Measurements from ENCODE around the gene TRMO. TPM values are rescaled to one million over a fixed set of nuclear protein-coding genes. Genes with fewer than 3 reads are reported as not detected.

The TRMO gene
- total RNA-seq, 1 experiment from 2014 or later: 8.6 TPM

DNA sequence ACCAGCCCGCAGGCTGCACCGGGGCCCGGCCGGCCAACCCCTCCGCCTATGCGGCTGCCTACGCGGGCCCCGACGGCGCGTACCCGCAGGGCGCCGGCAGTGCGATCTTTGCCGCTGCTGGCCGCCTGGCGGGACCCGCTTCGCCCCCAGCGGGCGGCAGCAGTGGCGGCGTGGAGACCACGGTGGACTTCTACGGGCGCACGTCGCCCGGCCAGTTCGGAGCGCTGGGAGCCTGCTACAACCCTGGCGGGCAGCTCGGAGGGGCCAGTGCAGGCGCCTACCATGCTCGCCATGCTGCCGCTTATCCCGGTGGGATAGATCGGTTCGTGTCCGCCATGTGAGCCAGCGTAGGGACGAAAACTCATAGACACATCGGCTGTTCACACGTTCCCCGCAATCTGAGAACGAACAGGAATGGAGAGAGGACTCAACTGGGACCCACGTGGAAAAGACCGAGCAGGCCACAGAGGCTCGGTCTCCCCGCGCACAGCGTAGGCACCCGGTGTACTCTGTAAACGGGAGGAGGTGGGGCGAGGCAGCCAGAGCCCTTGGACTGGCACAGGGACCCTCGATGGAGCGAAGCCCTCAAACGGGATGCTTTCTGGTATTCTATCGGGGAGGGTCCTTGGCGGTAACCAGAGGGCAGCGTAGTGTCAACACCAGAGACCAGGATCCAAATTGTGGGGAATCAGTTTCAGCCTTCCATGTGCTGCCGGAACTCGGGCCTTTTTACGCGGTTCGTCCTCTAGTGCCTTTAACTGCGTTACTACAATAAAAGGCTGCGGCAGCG is 67.4 kb downstream of the TRMO start:
- Histone ChIP-seq H3K27ac (ENCODE audit: insufficient read length, low read depth, low read length) (no peak overlapping the region), H2AFZ (ENCODE audit: low read length) (no peak overlapping the region), H3K4ac (ENCODE audit: low read depth, low read length) (no peak overlapping the region), H2BK15ac (ENCODE audit: low read depth, low read length) (no peak overlapping the region), H3K4me2 (ENCODE audit: insufficient read depth, insufficient read length, low read length) (peak overlapping the region; percentile 28), H4K5ac (ENCODE audit: insufficient read length, low read depth, low read length) (no peak overlapping the region), H3T11ph (ENCODE audit: low read length) (no peak overlapping the region), H2BK12ac (ENCODE audit: insufficient read length, low read depth, low read length) (no peak overlapping the region), H2AK5ac (ENCODE audit: insufficient read length, low read length) (no peak overlapping the region), H3K23me2 (ENCODE audit: insufficient read length, low read depth, low read length, poor library complexity, severe bottlenecking) (peaks cover 10% of the 10 kb centered on the region), H3K9me3 (ENCODE audit: control insufficient read depth, low read depth, low read length) (no peaks in the 10 kb centered on the region), H3K4me1 (ENCODE audit: insufficient read depth, low read length) (no peaks in the 10 kb centered on the region; the same call in 1 of the 2 replicates), H3K14ac (ENCODE audit: insufficient read depth, low read length) (no peak overlapping the region), H2BK5ac (ENCODE audit: insufficient read length, low read length) (no peak overlapping the region), H2BK120ac (ENCODE audit: low read depth, low read length, poor library complexity, severe bottlenecking) (no peak overlapping the region), H3K79me1 (ENCODE audit: insufficient read depth, low read depth, low read length, poor library complexity, severe bottlenecking) (no peaks in the 10 kb centered on the region), H4K91ac (ENCODE audit: insufficient read length, low read depth, low read length) (no peak overlapping the region), H3K9ac (ENCODE audit: extremely low read depth, insufficient read length, low read length) (no peak overlapping the region), H2BK20ac (ENCODE audit: low read depth, low read length, poor library complexity, severe bottlenecking) (no peak overlapping the region), H3K23ac (ENCODE audit: insufficient read length, low read depth, low read length) (no peak overlapping the region), H3K56ac (ENCODE audit: insufficient read length, low read depth, low read length) (no peak overlapping the region), H4K8ac (replicated peaks; ENCODE audit: insufficient read length, low read depth, low read length) (no peak overlapping the region), H4K20me1 (ENCODE audit: control insufficient read depth, insufficient read depth, insufficient read length) (no peaks in the 10 kb centered on the region), H3K18ac (ENCODE audit: insufficient read length, low read depth, low read length) (no peak overlapping the region), H3K27me3 (ENCODE audit: insufficient read depth, low read length) (peaks cover 93% of the 10 kb centered on the region), H3K79me2 (ENCODE audit: insufficient read depth, low read length) (no peaks in the 10 kb centered on the region)
- Mint-ChIP-seq H3K4me1 (peaks cover 18 to 30% of the 10 kb centered on the region in 2 experiments), H3K9me3 (0 out of 5 replicates have a peak, but pooled peaks cover 3% of the 10 kb centered on the region in 2 experiments), H3K4me3 (peak overlapping the region in 1 of 2 experiments; percentile 57; a peak in 3 of 5 replicates), H3K27me3 (ENCODE audit: low read depth) (peaks cover 93% of the 10 kb centered on the region), H3K27ac (no peak overlapping the region), H3K36me3 (ENCODE audit: insufficient read depth in 1 of 3, low read depth in 3 of 3) (peaks cover 0 to 1% (median 0%) of the 10 kb centered on the region in 3 experiments; a peak in 3 of 7 replicates)
- no peak for DNase-seq
- TF ChIP-seq, protein P1, sequence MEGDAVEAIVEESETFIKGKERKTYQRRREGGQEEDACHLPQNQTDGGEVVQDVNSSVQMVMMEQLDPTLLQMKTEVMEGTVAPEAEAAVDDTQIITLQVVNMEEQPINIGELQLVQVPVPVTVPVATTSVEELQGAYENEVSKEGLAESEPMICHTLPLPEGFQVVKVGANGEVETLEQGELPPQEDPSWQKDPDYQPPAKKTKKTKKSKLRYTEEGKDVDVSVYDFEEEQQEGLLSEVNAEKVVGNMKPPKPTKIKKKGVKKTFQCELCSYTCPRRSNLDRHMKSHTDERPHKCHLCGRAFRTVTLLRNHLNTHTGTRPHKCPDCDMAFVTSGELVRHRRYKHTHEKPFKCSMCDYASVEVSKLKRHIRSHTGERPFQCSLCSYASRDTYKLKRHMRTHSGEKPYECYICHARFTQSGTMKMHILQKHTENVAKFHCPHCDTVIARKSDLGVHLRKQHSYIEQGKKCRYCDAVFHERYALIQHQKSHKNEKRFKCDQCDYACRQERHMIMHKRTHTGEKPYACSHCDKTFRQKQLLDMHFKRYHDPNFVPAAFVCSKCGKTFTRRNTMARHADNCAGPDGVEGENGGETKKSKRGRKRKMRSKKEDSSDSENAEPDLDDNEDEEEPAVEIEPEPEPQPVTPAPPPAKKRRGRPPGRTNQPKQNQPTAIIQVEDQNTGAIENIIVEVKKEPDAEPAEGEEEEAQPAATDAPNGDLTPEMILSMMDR (conservative IDR thresholded peaks at IDR 0.05): no peak
- no CpG with 5 or more reads among the region's 71 CpGs for WGBS (ENCODE audit: extremely low coverage, insufficient read length, low lambda C conversion rate)

Other genes with a start within 250 kb of the TRMO start
- 6.1 and 6.6 TPM in 2 replicates for gene XPA, start 225.2 kb downstream of the TRMO start, total RNA-seq (2021)
- not detected in 2 replicates for gene FOXE1, start 69.3 kb downstream of the TRMO start, total RNA-seq (2021)
- not detected in 2 replicates for gene HEMGN, start 15.7 kb upstream of the TRMO start, total RNA-seq (2021)
- gene ANP32B, start 60.8 kb upstream of the TRMO start, total RNA-seq (2021): 91.6 and 100.0 TPM in 2 replicates
- gene NANS, start 134.2 kb upstream of the TRMO start, total RNA-seq (2021): 40.4 and 41.8 TPM in 2 replicates
- 12.5 and 14.7 TPM in 2 replicates for gene TRIM14, start 196.7 kb upstream of the TRMO start, total RNA-seq (2021)

All from H9 (cell line).